HEK293 (cell line): ENCODE results near the gene NEGR1.

Experiments used
- ZBTB20 ChIP-seq: fragments of 450-650 bp; formaldehyde crosslinking; IDR thresholded peaks from 2 replicates; pipeline ENCODE4 v1.5.1; 2016; ENCODE audit warnings: missing biosample characterization, missing genetic modification characterization
- ZBTB21 ChIP-seq: fragments of 450-650 bp; formaldehyde crosslinking; IDR thresholded peaks from 2 replicates; pipeline ENCODE4 v1.5.1; 2017; ENCODE audit warnings: missing biosample characterization, missing genetic modification characterization
- ZNF121 ChIP-seq: fragments of 450-650 bp; formaldehyde crosslinking; IDR thresholded peaks from 2 replicates; pipeline ENCODE4 v1.5.1; 2016; ENCODE audit warnings: missing biosample characterization, missing genetic modification characterization
- ZNF146 ChIP-seq: fragments of 450-650 bp; formaldehyde crosslinking; IDR thresholded peaks from 2 replicates; pipeline ENCODE4 v1.5.1; 2016; ENCODE audit warnings: missing biosample characterization, missing genetic modification characterization
- ZNF24 ChIP-seq: fragments of 450-650 bp; formaldehyde crosslinking; IDR thresholded peaks from 2 replicates; pipeline ENCODE4 v1.5.1; 2016; ENCODE audit warnings: missing biosample characterization, missing genetic modification characterization
- ZNF311 ChIP-seq: fragments of 450-650 bp; formaldehyde crosslinking; IDR thresholded peaks from 2 replicates; pipeline ENCODE4 v1.5.1; 2017; ENCODE audit warnings: missing biosample characterization, missing genetic modification characterization, borderline replicate concordance
- ZNF624 ChIP-seq: fragments of 450-650 bp; formaldehyde crosslinking; IDR thresholded peaks from 2 replicates; pipeline ENCODE4 v1.5.1; 2017; ENCODE audit warnings: missing biosample characterization, missing genetic modification characterization
- TF ChIP-seq, protein P1 (sequence below): fragments of 450-650 bp; formaldehyde crosslinking; IDR thresholded peaks from 2 replicates; pipeline ENCODE4 v1.5.1; 2016; ENCODE audit warnings: missing biosample characterization, missing genetic modification characterization
- TF ChIP-seq, protein P2 (sequence below): sonication (generic); formaldehyde crosslinking; IDR thresholded peaks from 2 replicates; pipeline ENCODE4 v1.8.1; 2022; ENCODE audit warnings: mild to moderate bottlenecking, moderate library complexity, missing genetic modification reagents
- TF ChIP-seq, protein P3 (sequence below): fragments of 450-650 bp; formaldehyde crosslinking; IDR thresholded peaks from 2 replicates; pipeline ENCODE4 v1.5.1; 2017; ENCODE audit warnings: missing biosample characterization, mild to moderate bottlenecking, missing genetic modification characterization, moderate library complexity
- TF ChIP-seq, protein P4 (sequence below): fragments of 450-650 bp; formaldehyde crosslinking; IDR thresholded peaks from 2 replicates; pipeline ENCODE4 v1.5.1; 2016; ENCODE audit warnings: missing biosample characterization, missing genetic modification characterization

DNA sequence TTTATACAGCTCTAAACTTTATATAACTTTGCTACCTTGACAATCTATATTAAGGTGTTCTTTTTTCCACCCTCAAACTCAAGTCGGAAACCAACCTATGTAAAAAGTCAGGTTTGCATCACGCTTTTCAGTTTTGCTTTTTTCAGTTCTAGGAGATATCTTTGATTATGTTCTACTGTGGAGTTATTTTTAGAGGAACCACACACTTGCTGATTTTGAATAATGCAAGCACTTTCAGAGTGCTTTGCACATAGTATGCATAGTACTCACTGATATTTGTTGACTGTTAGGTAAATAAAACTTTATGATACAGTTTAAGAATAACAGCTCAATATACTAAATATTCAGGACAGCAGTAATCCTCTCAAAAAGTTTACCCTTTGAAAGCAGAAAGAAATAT, 637.3 kb downstream of the NEGR1 start:
- TF ChIP-seq, protein P1, sequence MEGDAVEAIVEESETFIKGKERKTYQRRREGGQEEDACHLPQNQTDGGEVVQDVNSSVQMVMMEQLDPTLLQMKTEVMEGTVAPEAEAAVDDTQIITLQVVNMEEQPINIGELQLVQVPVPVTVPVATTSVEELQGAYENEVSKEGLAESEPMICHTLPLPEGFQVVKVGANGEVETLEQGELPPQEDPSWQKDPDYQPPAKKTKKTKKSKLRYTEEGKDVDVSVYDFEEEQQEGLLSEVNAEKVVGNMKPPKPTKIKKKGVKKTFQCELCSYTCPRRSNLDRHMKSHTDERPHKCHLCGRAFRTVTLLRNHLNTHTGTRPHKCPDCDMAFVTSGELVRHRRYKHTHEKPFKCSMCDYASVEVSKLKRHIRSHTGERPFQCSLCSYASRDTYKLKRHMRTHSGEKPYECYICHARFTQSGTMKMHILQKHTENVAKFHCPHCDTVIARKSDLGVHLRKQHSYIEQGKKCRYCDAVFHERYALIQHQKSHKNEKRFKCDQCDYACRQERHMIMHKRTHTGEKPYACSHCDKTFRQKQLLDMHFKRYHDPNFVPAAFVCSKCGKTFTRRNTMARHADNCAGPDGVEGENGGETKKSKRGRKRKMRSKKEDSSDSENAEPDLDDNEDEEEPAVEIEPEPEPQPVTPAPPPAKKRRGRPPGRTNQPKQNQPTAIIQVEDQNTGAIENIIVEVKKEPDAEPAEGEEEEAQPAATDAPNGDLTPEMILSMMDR (tag by site-specific recombination): no peak
- TF ChIP-seq ZBTB20 (tag by site-specific recombination) (no peak), ZBTB21 (tag by site-specific recombination) (no peak), ZNF624 (no peak), ZNF311 (no peak), ZNF146 (no peak), ZNF24 (tag by site-specific recombination) (no peak), ZNF121 (tag by site-specific recombination) (no peak)
- TF ChIP-seq, protein P2, sequence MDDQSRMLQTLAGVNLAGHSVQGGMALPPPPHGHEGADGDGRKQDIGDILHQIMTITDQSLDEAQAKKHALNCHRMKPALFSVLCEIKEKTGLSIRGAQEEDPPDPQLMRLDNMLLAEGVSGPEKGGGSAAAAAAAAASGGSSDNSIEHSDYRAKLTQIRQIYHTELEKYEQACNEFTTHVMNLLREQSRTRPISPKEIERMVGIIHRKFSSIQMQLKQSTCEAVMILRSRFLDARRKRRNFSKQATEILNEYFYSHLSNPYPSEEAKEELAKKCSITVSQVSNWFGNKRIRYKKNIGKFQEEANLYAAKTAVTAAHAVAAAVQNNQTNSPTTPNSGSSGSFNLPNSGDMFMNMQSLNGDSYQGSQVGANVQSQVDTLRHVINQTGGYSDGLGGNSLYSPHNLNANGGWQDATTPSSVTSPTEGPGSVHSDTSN (CRISPR knock-in tag): no peak
- TF ChIP-seq, protein P3, sequence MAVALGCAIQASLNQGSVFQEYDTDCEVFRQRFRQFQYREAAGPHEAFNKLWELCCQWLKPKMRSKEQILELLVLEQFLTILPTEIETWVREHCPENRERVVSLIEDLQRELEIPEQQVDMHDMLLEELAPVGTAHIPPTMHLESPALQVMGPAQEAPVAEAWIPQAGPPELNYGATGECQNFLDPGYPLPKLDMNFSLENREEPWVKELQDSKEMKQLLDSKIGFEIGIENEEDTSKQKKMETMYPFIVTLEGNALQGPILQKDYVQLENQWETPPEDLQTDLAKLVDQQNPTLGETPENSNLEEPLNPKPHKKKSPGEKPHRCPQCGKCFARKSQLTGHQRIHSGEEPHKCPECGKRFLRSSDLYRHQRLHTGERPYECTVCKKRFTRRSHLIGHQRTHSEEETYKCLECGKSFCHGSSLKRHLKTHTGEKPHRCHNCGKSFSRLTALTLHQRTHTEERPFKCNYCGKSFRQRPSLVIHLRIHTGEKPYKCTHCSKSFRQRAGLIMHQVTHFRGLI (tag by site-specific recombination): no peak
- TF ChIP-seq, protein P4, sequence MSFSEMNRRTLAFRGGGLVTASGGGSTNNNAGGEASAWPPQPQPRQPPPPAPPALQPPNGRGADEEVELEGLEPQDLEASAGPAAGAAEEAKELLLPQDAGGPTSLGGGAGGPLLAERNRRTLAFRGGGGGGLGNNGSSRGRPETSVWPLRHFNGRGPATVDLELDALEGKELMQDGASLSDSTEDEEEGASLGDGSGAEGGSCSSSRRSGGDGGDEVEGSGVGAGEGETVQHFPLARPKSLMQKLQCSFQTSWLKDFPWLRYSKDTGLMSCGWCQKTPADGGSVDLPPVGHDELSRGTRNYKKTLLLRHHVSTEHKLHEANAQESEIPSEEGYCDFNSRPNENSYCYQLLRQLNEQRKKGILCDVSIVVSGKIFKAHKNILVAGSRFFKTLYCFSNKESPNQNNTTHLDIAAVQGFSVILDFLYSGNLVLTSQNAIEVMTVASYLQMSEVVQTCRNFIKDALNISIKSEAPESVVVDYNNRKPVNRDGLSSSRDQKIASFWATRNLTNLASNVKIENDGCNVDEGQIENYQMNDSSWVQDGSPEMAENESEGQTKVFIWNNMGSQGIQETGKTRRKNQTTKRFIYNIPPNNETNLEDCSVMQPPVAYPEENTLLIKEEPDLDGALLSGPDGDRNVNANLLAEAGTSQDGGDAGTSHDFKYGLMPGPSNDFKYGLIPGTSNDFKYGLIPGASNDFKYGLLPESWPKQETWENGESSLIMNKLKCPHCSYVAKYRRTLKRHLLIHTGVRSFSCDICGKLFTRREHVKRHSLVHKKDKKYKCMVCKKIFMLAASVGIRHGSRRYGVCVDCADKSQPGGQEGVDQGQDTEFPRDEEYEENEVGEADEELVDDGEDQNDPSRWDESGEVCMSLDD (tag by site-specific recombination): no peak
